Effector memory CD4-positive, alpha-beta T cell (primary cell): ENCODE measurements around the gene ARID5B.

Experiments used
- DNase-seq, 3 donors: peaks; one replicate each; pipeline ENCODE4 v3.0.0-alpha.2; 2020
- H3K27ac ChIP-seq: 2 replicates; pipeline ENCODE4 v1.7.0; 2013; ENCODE audit warnings: mild to moderate bottlenecking, low read length, moderate library complexity; ENCODE audit not compliant: insufficient read depth, poor library complexity, severe bottlenecking
- H3K27me3 ChIP-seq: replicated peaks from 2 replicates; pipeline ENCODE4 v1.7.0; 2013; ENCODE audit warnings: mild to moderate bottlenecking, low read length; ENCODE audit not compliant: insufficient read depth, control insufficient read depth, poor library complexity, severe bottlenecking
- H3K36me3 ChIP-seq: 2 replicates; pipeline ENCODE4 v1.7.0; 2013; ENCODE audit warnings: mild to moderate bottlenecking, low read length, moderate library complexity; ENCODE audit not compliant: control insufficient read depth, insufficient read depth
- H3K4me1 ChIP-seq: 2 replicates; pipeline ENCODE4 v1.7.0; 2013; ENCODE audit warnings: low read length, mild to moderate bottlenecking; ENCODE audit not compliant: control insufficient read depth, insufficient read depth, poor library complexity, severe bottlenecking
- H3K4me3 ChIP-seq: 2 replicates; pipeline ENCODE4 v1.7.0; 2013; ENCODE audit warnings: low read length, low read depth, mild to moderate bottlenecking; ENCODE audit not compliant: insufficient read depth, poor library complexity, severe bottlenecking
- H3K9me3 ChIP-seq: 2 replicates; pipeline ENCODE4 v1.7.0; 2013; ENCODE audit warnings: mild to moderate bottlenecking, low read length, moderate library complexity; ENCODE audit not compliant: control insufficient read depth

The ARID5B gene

GRCh38 chr10:61951144-61951483 lies 49.6 kb downstream of the ARID5B start:
- Histone ChIP-seq H3K4me3 (no peak overlapping the region), H3K27me3 (no peaks in the 10 kb centered on the region), H3K4me1 (no peaks in the 10 kb centered on the region), H3K36me3 (peaks cover 7% of the 10 kb centered on the region), H3K27ac (no peak overlapping the region), H3K9me3 (no peaks in the 10 kb centered on the region)
- no peak for DNase-seq

- peaks cover 7% of the 10 kb centered on the region for H3K36me3 ChIP-seq
- no peaks in the 10 kb centered on the region for H3K9me3 ChIP-seq
- H3K27ac ChIP-seq, result no peak overlapping the region
- H3K27me3 ChIP-seq, result no peaks in the 10 kb centered on the region
- H3K4me3 ChIP-seq, result no peak overlapping the region
- no peaks in the 10 kb centered on the region for H3K4me1 ChIP-seq
- no peak for DNase-seq
Observed at GRCh38 chr10:61952028-61952674, 50.7 kb downstream of the ARID5B start.

- Histone ChIP-seq H3K4me3 (no peak overlapping the region), H3K4me1 (no peaks in the 10 kb centered on the region), H3K9me3 (no peaks in the 10 kb centered on the region), H3K36me3 (peaks cover 7% of the 10 kb centered on the region), H3K27me3 (no peaks in the 10 kb centered on the region), H3K27ac (no peak overlapping the region)
- no peak for DNase-seq
Observed at GRCh38 chr10:61953183-61953582, 51.7 kb downstream of the ARID5B start.

- no peaks in the 10 kb centered on the region for H3K9me3 ChIP-seq
- H3K27ac ChIP-seq, result no peak overlapping the region
- peaks cover 7% of the 10 kb centered on the region for H3K4me1 ChIP-seq
- no peak overlapping the region for H3K4me3 ChIP-seq
- H3K36me3 ChIP-seq, result no peaks in the 10 kb centered on the region
- DNase-seq, result no peak
- no peaks in the 10 kb centered on the region for H3K27me3 ChIP-seq
Observed at GRCh38 chr10:61957806-61958205, 56.3 kb downstream of the ARID5B start.

- no peaks in the 10 kb centered on the region for H3K36me3 ChIP-seq
Observed at GRCh38 chr10:61958311-61958710, 56.8 kb downstream of the ARID5B start.

GRCh38 chr10:61958805-61959204 lies 57.3 kb downstream of the ARID5B start:
- no peaks in the 10 kb centered on the region for H3K9me3 ChIP-seq
- no peaks in the 10 kb centered on the region for H3K36me3 ChIP-seq
- H3K4me3 ChIP-seq, result no peak overlapping the region
- DNase-seq, result no peak
- H3K27ac ChIP-seq, result no peak overlapping the region
- H3K27me3 ChIP-seq, result no peaks in the 10 kb centered on the region
- peaks cover 7% of the 10 kb centered on the region for H3K4me1 ChIP-seq

More at GRCh38 chr10:61958311-61958710, 56.8 kb downstream of the ARID5B start:
- Histone ChIP-seq H3K4me3 (no peak overlapping the region), H3K27me3 (no peaks in the 10 kb centered on the region), H3K9me3 (no peaks in the 10 kb centered on the region), H3K27ac (no peak overlapping the region), H3K4me1 (peaks cover 7% of the 10 kb centered on the region)
- no peak for DNase-seq

- H3K36me3 ChIP-seq, result no peaks in the 10 kb centered on the region
- H3K27me3 ChIP-seq, result no peaks in the 10 kb centered on the region
- H3K4me3 ChIP-seq, result no peak overlapping the region
- DNase-seq, result no peak
- no peaks in the 10 kb centered on the region for H3K9me3 ChIP-seq
- no peak overlapping the region for H3K27ac ChIP-seq
- H3K4me1 ChIP-seq, result peaks cover 7% of the 10 kb centered on the region
Observed at GRCh38 chr10:61959814-61960213, 58.3 kb downstream of the ARID5B start.

GRCh38 chr10:61960396-61961120 lies 59.1 kb downstream of the ARID5B start:
- H3K27me3 ChIP-seq, result no peaks in the 10 kb centered on the region
- no peaks in the 10 kb centered on the region for H3K36me3 ChIP-seq
- H3K4me3 ChIP-seq, result no peak overlapping the region
- H3K9me3 ChIP-seq, result no peaks in the 10 kb centered on the region
- H3K27ac ChIP-seq, result no peak overlapping the region
- H3K4me1 ChIP-seq, result peaks cover 7% of the 10 kb centered on the region
- no peak for DNase-seq

- DNase-seq, result no peak
- Histone ChIP-seq H3K4me3 (no peak overlapping the region), H3K36me3 (no peaks in the 10 kb centered on the region), H3K9me3 (no peaks in the 10 kb centered on the region), H3K27ac (no peak overlapping the region), H3K27me3 (no peaks in the 10 kb centered on the region), H3K4me1 (peaks cover 7% of the 10 kb centered on the region)
Observed at GRCh38 chr10:61961278-61961677, 59.8 kb downstream of the ARID5B start.

GRCh38 chr10:61962971-61963370 lies 61.5 kb downstream of the ARID5B start:
- Histone ChIP-seq H3K9me3 (no peaks in the 10 kb centered on the region), H3K27ac (no peak overlapping the region), H3K4me3 (no peak overlapping the region), H3K4me1 (peaks cover 7% of the 10 kb centered on the region), H3K27me3 (no peaks in the 10 kb centered on the region), H3K36me3 (no peaks in the 10 kb centered on the region)
- no peak for DNase-seq
